ENCODE measurements around the gene PCSK5. TPM values are rescaled to one million over a fixed set of nuclear protein-coding genes. Genes with fewer than 3 reads are reported as not detected.

The PCSK5 gene
- polyA plus RNA-seq, 1 donor (not counting 4 experiments of a cell fraction or from before 2014, with no cell fraction given) = 1.9 TPM

DNA sequence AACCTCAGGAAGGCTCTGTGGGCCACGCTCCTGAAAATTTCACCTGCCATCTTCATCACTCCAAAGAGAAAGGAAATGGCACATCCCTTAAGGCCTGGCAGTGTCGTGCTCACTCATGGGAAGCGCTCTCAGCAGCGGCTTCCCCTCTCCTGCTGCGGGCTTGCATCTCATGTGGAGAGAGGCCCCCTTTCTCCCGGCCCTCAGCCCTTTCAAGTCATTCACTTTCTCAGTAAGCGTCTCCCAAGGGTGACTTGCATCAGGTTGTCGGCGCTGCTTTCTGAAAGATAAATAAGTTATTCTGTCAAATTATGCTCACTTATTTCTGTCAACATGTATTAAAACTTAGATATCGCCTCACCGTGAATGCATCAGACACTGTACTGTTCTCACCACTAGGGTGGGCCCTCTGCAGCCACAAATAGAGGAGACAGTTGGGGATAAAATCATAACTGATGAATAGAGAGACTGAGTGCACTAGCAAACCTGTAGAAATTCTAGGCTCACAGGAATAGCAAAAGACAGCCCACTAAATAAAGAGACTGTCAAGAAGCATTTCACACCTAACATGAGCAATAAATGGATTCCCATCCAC lies 329.2 kb downstream of the PCSK5 start:
- no peaks in the 10 kb centered on the region for H3K27me3 ChIP-seq (ENCODE audit: control insufficient read depth, extremely low read depth, insufficient read depth, low read length)
- no peaks in the 10 kb centered on the region for H4K20me1 ChIP-seq (ENCODE audit: control insufficient read depth, extremely low read depth, insufficient read depth, low read length)
- H2AFZ ChIP-seq (ENCODE audit: control insufficient read depth, low read length) = no peak overlapping the region
- no peaks in the 10 kb centered on the region for H3K9me1 ChIP-seq (ENCODE audit: control insufficient read depth, extremely low read depth, insufficient read depth, low read length)
- no peak overlapping the region for H3K4me2 ChIP-seq (ENCODE audit: control insufficient read depth, extremely low read depth, insufficient read depth, low read depth, low read length)
- H3K9ac ChIP-seq (ENCODE audit: control insufficient read depth, extremely low read depth, insufficient read depth, low read length) = no peak overlapping the region
- no peak overlapping the region for H3K27ac ChIP-seq (ENCODE audit: control insufficient read depth, insufficient read depth, low read length)
- no peaks in the 10 kb centered on the region for H3K9me3 ChIP-seq (ENCODE audit: control insufficient read depth, low read depth, low read length)
- dilution Hi-C loops (cut with MboI; ENCODE audit: extremely low pct_ligation_motif_present, low sequenced_read_pairs) = no loop called here
- H3K79me2 ChIP-seq (ENCODE audit: control insufficient read depth, insufficient read depth, low read length) = no peaks in the 10 kb centered on the region
- H3K4me1 ChIP-seq (ENCODE audit: control insufficient read depth, extremely low read depth, insufficient read depth, low read length) = peaks cover 26% of the 10 kb centered on the region
- DNase-seq (ENCODE audit: low read depth, low spot score) (no peak), FAIRE-seq (no peak)
- no peaks in the 10 kb centered on the region for H3K36me3 ChIP-seq (ENCODE audit: control insufficient read depth in 2 of 2, extremely low read depth in 1 of 2, insufficient read depth in 2 of 2, low read length in 2 of 2)
- H3K4me3 ChIP-seq (ENCODE audit: control insufficient read depth in 2 of 3, extremely low read depth in 1 of 3, insufficient read depth in 2 of 3, low read depth in 1 of 3, low read length in 3 of 3) = no peak overlapping the region
- TF ChIP-seq, protein P1, sequence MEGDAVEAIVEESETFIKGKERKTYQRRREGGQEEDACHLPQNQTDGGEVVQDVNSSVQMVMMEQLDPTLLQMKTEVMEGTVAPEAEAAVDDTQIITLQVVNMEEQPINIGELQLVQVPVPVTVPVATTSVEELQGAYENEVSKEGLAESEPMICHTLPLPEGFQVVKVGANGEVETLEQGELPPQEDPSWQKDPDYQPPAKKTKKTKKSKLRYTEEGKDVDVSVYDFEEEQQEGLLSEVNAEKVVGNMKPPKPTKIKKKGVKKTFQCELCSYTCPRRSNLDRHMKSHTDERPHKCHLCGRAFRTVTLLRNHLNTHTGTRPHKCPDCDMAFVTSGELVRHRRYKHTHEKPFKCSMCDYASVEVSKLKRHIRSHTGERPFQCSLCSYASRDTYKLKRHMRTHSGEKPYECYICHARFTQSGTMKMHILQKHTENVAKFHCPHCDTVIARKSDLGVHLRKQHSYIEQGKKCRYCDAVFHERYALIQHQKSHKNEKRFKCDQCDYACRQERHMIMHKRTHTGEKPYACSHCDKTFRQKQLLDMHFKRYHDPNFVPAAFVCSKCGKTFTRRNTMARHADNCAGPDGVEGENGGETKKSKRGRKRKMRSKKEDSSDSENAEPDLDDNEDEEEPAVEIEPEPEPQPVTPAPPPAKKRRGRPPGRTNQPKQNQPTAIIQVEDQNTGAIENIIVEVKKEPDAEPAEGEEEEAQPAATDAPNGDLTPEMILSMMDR (optimal IDR thresholded peaks at IDR 0.05 in 1 of 3, IDR thresholded peaks at IDR 0.05 in 1 of 3, conservative IDR thresholded peaks at IDR 0.05 in 1 of 3; ENCODE audit: extremely low read depth in 1 of 3, insufficient read depth in 2 of 3, low read length in 3 of 3) = peak in 1 of 3 experiments; percentile 23
- no peak for TF ChIP-seq EZH2 (IDR thresholded peaks at IDR 0.05; ENCODE audit: low read length)

DNA sequence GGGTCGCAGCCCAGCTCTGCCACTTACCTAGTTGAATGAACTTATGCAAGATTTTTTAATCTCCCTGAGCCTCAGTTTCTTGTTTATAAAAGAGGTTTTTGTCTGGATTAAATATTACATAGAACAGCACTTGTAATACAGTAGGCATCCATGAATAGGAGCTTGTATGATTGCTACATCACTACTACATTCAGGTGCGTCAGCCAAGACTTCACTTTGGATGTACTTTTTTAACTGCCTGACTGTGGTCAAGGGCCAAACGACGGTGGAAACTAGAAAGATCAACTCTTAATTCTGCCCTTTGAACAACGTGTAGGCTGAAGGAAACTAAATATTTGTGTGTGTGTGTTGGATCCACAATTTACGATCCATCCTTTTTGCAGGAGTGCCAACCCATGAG lies 330.9 kb downstream of the PCSK5 start:
- Histone ChIP-seq H3K4me1 (ENCODE audit: control insufficient read depth, extremely low read depth, insufficient read depth, low read length) (peaks cover 8% of the 10 kb centered on the region), H3K4me3 (ENCODE audit: control insufficient read depth in 2 of 3, extremely low read depth in 1 of 3, insufficient read depth in 2 of 3, low read depth in 1 of 3, low read length in 3 of 3) (no peak overlapping the region), H4K20me1 (ENCODE audit: control insufficient read depth, extremely low read depth, insufficient read depth, low read length) (no peaks in the 10 kb centered on the region), H3K4me2 (ENCODE audit: control insufficient read depth, extremely low read depth, insufficient read depth, low read depth, low read length) (no peak overlapping the region), H3K36me3 (ENCODE audit: control insufficient read depth in 2 of 2, extremely low read depth in 1 of 2, insufficient read depth in 2 of 2, low read length in 2 of 2) (no peaks in the 10 kb centered on the region), H3K9ac (ENCODE audit: control insufficient read depth, extremely low read depth, insufficient read depth, low read length) (no peak overlapping the region), H3K27ac (ENCODE audit: control insufficient read depth, insufficient read depth, low read length) (no peak overlapping the region), H2AFZ (ENCODE audit: control insufficient read depth, low read length) (no peak overlapping the region), H3K9me3 (ENCODE audit: control insufficient read depth, low read depth, low read length) (no peaks in the 10 kb centered on the region), H3K79me2 (ENCODE audit: control insufficient read depth, insufficient read depth, low read length) (no peaks in the 10 kb centered on the region), H3K9me1 (ENCODE audit: control insufficient read depth, extremely low read depth, insufficient read depth, low read length) (no peaks in the 10 kb centered on the region), H3K27me3 (ENCODE audit: control insufficient read depth, extremely low read depth, insufficient read depth, low read length) (no peaks in the 10 kb centered on the region)
- FAIRE-seq = no peak
- TF ChIP-seq EZH2 (IDR thresholded peaks at IDR 0.05; ENCODE audit: low read length) = no peak
- TF ChIP-seq, protein P1 (optimal IDR thresholded peaks at IDR 0.05 in 1 of 3, IDR thresholded peaks at IDR 0.05 in 1 of 3, conservative IDR thresholded peaks at IDR 0.05 in 1 of 3; ENCODE audit: extremely low read depth in 1 of 3, insufficient read depth in 2 of 3, low read length in 3 of 3) = no peak
- DNase-seq (ENCODE audit: low read depth, low spot score) = no peak
- dilution Hi-C loops (cut with MboI; ENCODE audit: extremely low pct_ligation_motif_present, low sequenced_read_pairs) = no loop called here
